ENCODE results near the gene LRRC47.

DNA sequence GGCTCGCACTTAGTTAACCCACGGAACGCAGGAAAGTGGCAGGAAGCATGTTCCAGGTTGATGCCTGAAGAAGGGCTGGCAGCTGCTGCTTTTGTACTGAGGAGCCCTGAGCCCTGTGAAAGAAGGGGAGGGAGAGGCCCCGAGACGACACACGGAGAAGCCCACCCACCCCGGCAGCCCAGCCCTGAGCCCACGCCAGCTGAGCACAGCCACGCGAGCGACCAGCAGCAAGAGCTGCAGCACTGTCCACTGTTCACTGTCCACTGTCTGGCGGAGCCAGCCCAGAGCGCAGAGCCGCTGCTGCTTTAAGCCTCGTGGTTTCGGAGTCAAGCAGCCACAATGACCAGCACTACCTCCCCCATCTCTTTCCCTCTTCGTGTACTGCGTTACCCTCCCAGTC, 5.3 kb downstream of the LRRC47 start:
- no peak for TF ChIP-seq ELF4 (IDR thresholded peaks at IDR 0.05)
- no peak for TF ChIP-seq FOXM1 (IDR thresholded peaks at IDR 0.05; ENCODE audit: borderline replicate concordance)
- TF ChIP-seq LEF1 (IDR thresholded peaks at IDR 0.05; ENCODE audit: borderline replicate concordance): no peak

All from HEK293T (cell line).